ENCODE measurements around the gene FLT1. TPM values are rescaled to one million over a fixed set of nuclear protein-coding genes. Genes with fewer than 3 reads are reported as not detected.

FLT1 gene
- total and polyA plus RNA-seq, 11 donors, result 13.1 to 73.2 (median 41.1) TPM

GRCh38 chr13:28492569-28493367 lies 2.2 kb downstream of the FLT1 start:
- no peak for TF ChIP-seq CTCF (IDR thresholded peaks at IDR 0.05)
- TF ChIP-seq POLR2A (IDR thresholded peaks at IDR 0.05), result no peak
- no peaks in the 10 kb centered on the region for H3K9me3 ChIP-seq
- 40 to 47% (median 42%) methylated on average over 10 of the region's 10 CpGs for WGBS, 4 donors
- peaks cover 0 to 9% (median 0%) of the 10 kb centered on the region in 9 donors for H3K36me3 ChIP-seq
- ATAC-seq (no peak), DNase-seq (no peak)
- intact Hi-C loops (cut with DNase I), result loop anchor here in 7 of 10 donors (5.0 to 10.0 kb wide), 7 partner anchors 142 to 170 kb away; partner anchors contain the start of gene POMP (in 1 of the 7)
- H3K4me1 ChIP-seq, result peaks cover 0 to 51% (median 18%) of the 10 kb centered on the region in 12 donors
- peaks cover 0 to 82% (median 48%) of the 10 kb centered on the region in 9 donors for H3K27me3 ChIP-seq
- peak overlapping the region; percentile 63 to 90 (median 78) for H3K4me3 ChIP-seq
- peak overlapping the region in 11 of 12 donors; percentile 6 to 96 (median 90) for H3K27ac ChIP-seq

GRCh38 chr13:28490061-28490460 lies 4.9 kb downstream of the FLT1 start:
- Histone ChIP-seq H3K4me3 (peak overlapping the region in 11 of 12 donors; percentile 3 to 90 (median 73)), H3K27me3 (peaks cover 0 to 64% (median 42%) of the 10 kb centered on the region in 9 donors), H3K36me3 (peaks cover 0 to 15% (median 0%) of the 10 kb centered on the region in 9 donors), H3K27ac (peak overlapping the region in 10 of 12 donors; percentile 0 to 49 (median 26)), H3K4me1 (peaks cover 0 to 59% (median 26%) of the 10 kb centered on the region in 12 donors), H3K9me3 (no peaks in the 10 kb centered on the region)
- DNase-seq, result peak in 2 of 5 donors; percentile 34
- peak in 3 of 4 donors; percentile 8 to 59 (median 11) for ATAC-seq
- WGBS, 4 donors, result 41 to 63% (median 49%) methylated on average over 6 of the region's 6 CpGs
- intact Hi-C loops (cut with DNase I), result loop anchor here in 7 of 10 donors (5.0 to 10.0 kb wide), 7 partner anchors 145 to 168 kb away; partner anchors contain the start of gene POMP (in 1 of the 7)
- TF ChIP-seq CTCF (IDR thresholded peaks at IDR 0.05) (no peak), POLR2A (IDR thresholded peaks at IDR 0.05) (no peak)

- Histone ChIP-seq H3K9me3 (no peaks in the 10 kb centered on the region), H3K27ac (peak overlapping the region in 8 of 12 donors; percentile 2 to 45 (median 21)), H3K27me3 (peaks cover 0 to 59% (median 38%) of the 10 kb centered on the region in 9 donors), H3K4me3 (peak overlapping the region in 9 of 12 donors; percentile 15 to 86 (median 73)), H3K4me1 (peaks cover 0 to 59% (median 24%) of the 10 kb centered on the region in 12 donors), H3K36me3 (peaks cover 0 to 15% (median 0%) of the 10 kb centered on the region in 9 donors)
- intact Hi-C loops (cut with DNase I), result loop anchor here in 2 of 10 donors (10.0 kb wide), 2 partner anchors 145 to 165 kb away; no protein-coding TSS in a partner anchor
- ATAC-seq (no peak), DNase-seq (no peak)
- no peak for TF ChIP-seq CTCF (IDR thresholded peaks at IDR 0.05)
- no peak for TF ChIP-seq POLR2A (IDR thresholded peaks at IDR 0.05)
- WGBS, 4 donors, result 35 to 52% (median 44%) methylated on average over 5 of the region's 5 CpGs
These were observed 5.4 kb downstream of the FLT1 start for GRCh38 chr13:28489524-28489931.

All from heart left ventricle (tissue), 16 donors.